ENCODE data around the gene NTF4.
"Not testable (repeated sequence)": the region's sequence is repeated elsewhere in the genome, so short reads cannot be mapped to it uniquely, and the experiment has no call there.

GRCh38 chr19:49030323-49030722 is 34.3 kb downstream of the NTF4 start:
- not testable (repeated sequence) for TF ChIP-seq MEF2A (IDR thresholded peaks at IDR 0.05; ENCODE audit: borderline replicate concordance, low read depth); EZH2phosphoT487 (IDR thresholded peaks at IDR 0.05; ENCODE audit: borderline replicate concordance, low read depth); POLR2AphosphoS5 (IDR thresholded peaks at IDR 0.05; ENCODE audit: low read depth, low read length); REST (IDR thresholded peaks at IDR 0.05; ENCODE audit: low read depth, low read length); PBX3 (IDR thresholded peaks at IDR 0.05); TAF1 (IDR thresholded peaks at IDR 0.05; ENCODE audit: borderline replicate concordance, low read depth, low read length); RCOR1 (IDR thresholded peaks at IDR 0.05; ENCODE audit: low read length); NRF1 (IDR thresholded peaks at IDR 0.05; ENCODE audit: low read depth, low read length)
- TF ChIP-seq, protein P1, sequence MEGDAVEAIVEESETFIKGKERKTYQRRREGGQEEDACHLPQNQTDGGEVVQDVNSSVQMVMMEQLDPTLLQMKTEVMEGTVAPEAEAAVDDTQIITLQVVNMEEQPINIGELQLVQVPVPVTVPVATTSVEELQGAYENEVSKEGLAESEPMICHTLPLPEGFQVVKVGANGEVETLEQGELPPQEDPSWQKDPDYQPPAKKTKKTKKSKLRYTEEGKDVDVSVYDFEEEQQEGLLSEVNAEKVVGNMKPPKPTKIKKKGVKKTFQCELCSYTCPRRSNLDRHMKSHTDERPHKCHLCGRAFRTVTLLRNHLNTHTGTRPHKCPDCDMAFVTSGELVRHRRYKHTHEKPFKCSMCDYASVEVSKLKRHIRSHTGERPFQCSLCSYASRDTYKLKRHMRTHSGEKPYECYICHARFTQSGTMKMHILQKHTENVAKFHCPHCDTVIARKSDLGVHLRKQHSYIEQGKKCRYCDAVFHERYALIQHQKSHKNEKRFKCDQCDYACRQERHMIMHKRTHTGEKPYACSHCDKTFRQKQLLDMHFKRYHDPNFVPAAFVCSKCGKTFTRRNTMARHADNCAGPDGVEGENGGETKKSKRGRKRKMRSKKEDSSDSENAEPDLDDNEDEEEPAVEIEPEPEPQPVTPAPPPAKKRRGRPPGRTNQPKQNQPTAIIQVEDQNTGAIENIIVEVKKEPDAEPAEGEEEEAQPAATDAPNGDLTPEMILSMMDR (IDR thresholded peaks at IDR 0.05): not testable (repeated sequence)

Data from SK-N-SH (cell line).